Retinal pigment epithelial cell (primary cell): ENCODE data around the gene MAPK11.

Experiments used
- DNase-seq: peaks from one replicate; pipeline ENCODE4 v3.0.0-alpha.2; 2010; ENCODE audit warnings: low read depth
- H3K4me3 ChIP-seq: 2 replicates; pipeline ENCODE4 v1.5.1; 2011; ENCODE audit warnings: mild to moderate bottlenecking, low read length, control low read depth, moderate library complexity
- CTCF ChIP-seq: conservative IDR thresholded peaks from 2 replicates; pipeline ENCODE4 v1.5.1; 2011; ENCODE audit warnings: low read depth, low read length, control low read depth, inconsistent platforms

The MAPK11 gene

GRCh38 chr22:50299785-50300619 is 29.8 kb upstream of the MAPK11 start:
- no peak for TF ChIP-seq CTCF
- no peak for DNase-seq
- peak overlapping the region; percentile 57 for H3K4me3 ChIP-seq

GRCh38 chr22:50298937-50299784 is 29.0 kb upstream of the MAPK11 start:
- H3K4me3 ChIP-seq: peak overlapping the region; percentile 57
- no peak for DNase-seq
- TF ChIP-seq CTCF: no peak

- no peak overlapping the region for H3K4me3 ChIP-seq
- no peak for TF ChIP-seq CTCF
- DNase-seq: no peak
Observed at GRCh38 chr22:50298266-50298637, 28.1 kb upstream of the MAPK11 start.

- DNase-seq: no peak
- TF ChIP-seq CTCF: no peak
- no peak overlapping the region for H3K4me3 ChIP-seq
Observed at GRCh38 chr22:50297510-50298265, 27.5 kb upstream of the MAPK11 start.

- DNase-seq: no peak
- no peak overlapping the region for H3K4me3 ChIP-seq
- no peak for TF ChIP-seq CTCF
Observed at GRCh38 chr22:50296658-50297490, 26.7 kb upstream of the MAPK11 start.

- DNase-seq: no peak
- H3K4me3 ChIP-seq: no peak overlapping the region
- TF ChIP-seq CTCF: no peak
Observed at GRCh38 chr22:50294319-50294656, 24.1 kb upstream of the MAPK11 start.
